Measurements from ENCODE around the gene MSLN. TPM values are rescaled to one million over a fixed set of nuclear protein-coding genes. Genes with fewer than 3 reads are reported as not detected.

The MSLN gene
- total RNA-seq, 2 donors from 2014 or later: 0.74 to 7.3 TPM

GRCh38 chr16:802914-803753, 42.6 kb downstream of the MSLN start:
- Histone ChIP-seq H3K9me3 (no peaks in the 10 kb centered on the region), H3K4me1 (replicated peaks) (no peaks in the 10 kb centered on the region), H3K27me3 (replicated peaks; ENCODE audit: insufficient read depth) (peaks cover 15% of the 10 kb centered on the region), H3K27ac (no peak overlapping the region), H3K4me3 (no peak overlapping the region), H3K36me3 (no peaks in the 10 kb centered on the region)
- 67% methylated on average over 33 of the region's 33 CpGs for WGBS
- intact Hi-C loops (cut with DNase I): no loop called here
- DNase-seq (ENCODE audit: low spot score): no peak
- no peak for TF ChIP-seq POLR2A (IDR thresholded peaks at IDR 0.05)

- 42% methylated on average over 8 of the region's 8 CpGs for whole genome bisulfite sequencing
- H3K4me1 ChIP-seq (replicated peaks): no peaks in the 10 kb centered on the region
- no peak overlapping the region for H3K4me3 ChIP-seq
- no peak for TF ChIP-seq POLR2A (IDR thresholded peaks at IDR 0.05)
- TF ChIP-seq CTCF (IDR thresholded peaks at IDR 0.05): no peak
- no peak for TF ChIP-seq POLR2AphosphoS5 (IDR thresholded peaks at IDR 0.05)
- peaks cover 15% of the 10 kb centered on the region for H3K27me3 ChIP-seq (replicated peaks; ENCODE audit: insufficient read depth)
- intact Hi-C loops (cut with DNase I): no loop called here
- no peak for DNase-seq (ENCODE audit: low spot score)
- H3K36me3 ChIP-seq: no peaks in the 10 kb centered on the region
- no peaks in the 10 kb centered on the region for H3K9me3 ChIP-seq
- no peak overlapping the region for H3K27ac ChIP-seq
Measured at GRCh38 chr16:803754-804080, 43.2 kb downstream of the MSLN start.

GRCh38 chr16:804193-805048, 43.9 kb downstream of the MSLN start:
- intact Hi-C loops (cut with DNase I): no loop called here
- no peak for DNase-seq (ENCODE audit: low spot score)
- Histone ChIP-seq H3K27me3 (replicated peaks; ENCODE audit: insufficient read depth) (peaks cover 14% of the 10 kb centered on the region), H3K36me3 (no peaks in the 10 kb centered on the region), H3K9me3 (no peaks in the 10 kb centered on the region), H3K4me3 (no peak overlapping the region), H3K27ac (no peak overlapping the region), H3K4me1 (replicated peaks) (no peaks in the 10 kb centered on the region)
- WGBS: 51% methylated on average over 33 of the region's 33 CpGs
- TF ChIP-seq POLR2A (IDR thresholded peaks at IDR 0.05): no peak
- TF ChIP-seq CTCF (IDR thresholded peaks at IDR 0.05): no peak
- no peak for TF ChIP-seq POLR2AphosphoS5 (IDR thresholded peaks at IDR 0.05)

GRCh38 chr16:805474-805873, 44.9 kb downstream of the MSLN start:
- Histone ChIP-seq H3K4me3 (no peak overlapping the region), H3K27me3 (replicated peaks; ENCODE audit: insufficient read depth) (peaks cover 3% of the 10 kb centered on the region), H3K9me3 (no peaks in the 10 kb centered on the region), H3K27ac (no peak overlapping the region), H3K36me3 (no peaks in the 10 kb centered on the region), H3K4me1 (replicated peaks) (no peaks in the 10 kb centered on the region)
- no peak for TF ChIP-seq POLR2AphosphoS5 (IDR thresholded peaks at IDR 0.05)
- TF ChIP-seq POLR2A (IDR thresholded peaks at IDR 0.05): no peak
- no peak for TF ChIP-seq CTCF (IDR thresholded peaks at IDR 0.05)
- no peak for DNase-seq (ENCODE audit: low spot score)
- 83% methylated on average over 17 of the region's 17 CpGs for WGBS
- intact Hi-C loops (cut with DNase I): no loop called here

- peak; percentile 88 for DNase-seq (ENCODE audit: low spot score)
- Histone ChIP-seq H3K4me3 (peak overlapping the region; percentile 61 to 65), H3K9me3 (no peaks in the 10 kb centered on the region), H3K4me1 (replicated peaks) (no peaks in the 10 kb centered on the region), H3K36me3 (no peaks in the 10 kb centered on the region), H3K27ac (peak overlapping the region; percentile 72 to 77), H3K27me3 (replicated peaks; ENCODE audit: insufficient read depth) (no peaks in the 10 kb centered on the region)
- TF ChIP-seq POLR2A (IDR thresholded peaks at IDR 0.05) (peak; percentile 56), POLR2AphosphoS5 (IDR thresholded peaks at IDR 0.05) (peak; percentile 91), CTCF (IDR thresholded peaks at IDR 0.05) (peak in 1 of 4 experiments; percentile 10)
- WGBS: 32% methylated on average over 78 of the region's 80 CpGs
- intact Hi-C loops (cut with DNase I): no loop called here
Measured at GRCh38 chr16:807347-808084, 47.0 kb downstream of the MSLN start.
